Left lung (tissue), 10 donors: ENCODE results near the gene NPDC1. TPM values are rescaled to one million over a fixed set of nuclear protein-coding genes. Genes with fewer than 3 reads are reported as not detected.

Experiments
- ATAC-seq: fragments of 200-7000 bp; cut with Tn5 transposase; one replicate; pipeline ENCODE4 v1.9.1; 2020; ENCODE audit warnings: moderate library complexity
- DNase-seq, 4 donors: peaks; one replicate each; pipeline ENCODE4 v3.0.0-alpha.2; 2013 to 2020
- H3K27ac ChIP-seq, 2 donors: fragments of 200-600 bp; sonication (generic) in 1 of 2; one replicate each; pipeline versions ENCODE4 v1.5.0 to v1.8.0; 2020 to 2021
- H3K27me3 ChIP-seq, 2 donors: fragments of 200-600 bp; sonication (generic) in 1 of 2; one replicate each; pipeline versions ENCODE4 v1.5.0 to v1.8.0; 2020 to 2021
- H3K36me3 ChIP-seq, 2 donors: fragments of 200-600 bp; sonication (generic) in 1 of 2; one replicate each; pipeline versions ENCODE4 v1.5.0 to v1.8.0; 2020 to 2021
- H3K4me1 ChIP-seq, 2 donors: fragments of 200-600 bp; one replicate each; pipeline ENCODE4 v1.8.0; 2021
- H3K4me3 ChIP-seq, 2 donors: fragments of 200-600 bp; sonication (generic) in 1 of 2; one replicate each; pipeline versions ENCODE4 v1.5.0 to v1.8.0; 2020 to 2021; ENCODE audit warnings: mild to moderate bottlenecking in 1 of 2
- H3K9me3 ChIP-seq, 2 donors: fragments of 200-600 bp; sonication (generic) in 1 of 2; one replicate each; pipeline versions ENCODE4 v1.5.0 to v1.8.0; 2020 to 2021
- CTCF ChIP-seq, 2 donors: fragments of 200-600 bp; sonication (generic) in 1 of 2; IDR thresholded peaks; one replicate each; pipeline versions ENCODE4 v1.5.0 to v1.8.0; 2021; ENCODE audit warnings: antibody characterized with exemption in 2 of 2
- intact Hi-C, 2 donors: fragments of 100-400 bp; cut with DNase I; formaldehyde crosslinking; loops; one replicate each; pipeline versions ENCODE4 v1.11.2 to v1.14.2; 2022
- polyA plus RNA-seq, 6 donors: library from polyadenylated mRNA; unstranded; fragments of 120-200 nt; gene quantifications; one replicate each; pipeline ENCODE4 v1.2.1, GENCODE V29; 2013; ENCODE audit not compliant: insufficient read length in 6 of 6
- total RNA-seq, 2 donors: library from RNA; stranded (reverse); fragmentation: NEBNext Ultra II Directional; extraction: Animal tissue kit (Norgen Biotek cat#: 25700); gene quantifications; one replicate each; pipeline ENCODE4 v1.2.1, GENCODE V29; 2021
- donor health status: DM: no; HTN: yes; CAD: no.
- donor health status: DM: no; HTN: no; CAD: no.

Gene NPDC1
- total and polyA plus RNA-seq, 8 donors: 24.4 to 105 (median 31.7) TPM

- no peak for TF ChIP-seq CTCF (IDR thresholded peaks at IDR 0.05)
- no peak overlapping the region for H3K4me3 ChIP-seq
- H3K4me1 ChIP-seq: no peaks in the 10 kb centered on the region
- H3K9me3 ChIP-seq: no peaks in the 10 kb centered on the region
- H3K27ac ChIP-seq: no peak overlapping the region
- H3K36me3 ChIP-seq: peaks cover 0 to 88% of the 10 kb centered on the region in 2 donors
- H3K27me3 ChIP-seq: no peaks in the 10 kb centered on the region
- intact Hi-C loops: no loop called here
- DNase-seq (no peak), ATAC-seq (no peak)
Measured at GRCh38 chr9:137012694-137013570, 33.0 kb downstream of the NPDC1 start.

GRCh38 chr9:137011907-137012675 lies 33.9 kb downstream of the NPDC1 start:
- Histone ChIP-seq H3K4me3 (no peak overlapping the region), H3K27me3 (no peaks in the 10 kb centered on the region), H3K9me3 (no peaks in the 10 kb centered on the region), H3K4me1 (no peaks in the 10 kb centered on the region), H3K36me3 (peaks cover 0 to 80% of the 10 kb centered on the region in 2 donors), H3K27ac (no peak overlapping the region)
- DNase-seq (no peak), ATAC-seq (no peak)
- intact Hi-C loops: no loop called here
- TF ChIP-seq CTCF (IDR thresholded peaks at IDR 0.05): no peak

- intact Hi-C loops: no loop called here
- ATAC-seq (no peak), DNase-seq (no peak)
- Histone ChIP-seq H3K36me3 (peaks cover 0 to 71% of the 10 kb centered on the region in 2 donors), H3K27ac (no peak overlapping the region), H3K27me3 (no peaks in the 10 kb centered on the region), H3K4me1 (no peaks in the 10 kb centered on the region), H3K4me3 (no peak overlapping the region), H3K9me3 (no peaks in the 10 kb centered on the region)
- no peak for TF ChIP-seq CTCF (IDR thresholded peaks at IDR 0.05)
Measured at GRCh38 chr9:137011156-137011555, 34.8 kb downstream of the NPDC1 start.

- H3K27me3 ChIP-seq: no peaks in the 10 kb centered on the region
- peaks cover 0 to 61% of the 10 kb centered on the region in 2 donors for H3K36me3 ChIP-seq
- no peak for DNase-seq
- H3K9me3 ChIP-seq: peaks cover 0 to 3% of the 10 kb centered on the region in 2 donors
- intact Hi-C loops: no loop called here
- no peak for ATAC-seq
- H3K4me1 ChIP-seq: no peaks in the 10 kb centered on the region
- no peak overlapping the region for H3K4me3 ChIP-seq
- no peak for TF ChIP-seq CTCF (IDR thresholded peaks at IDR 0.05)
- no peak overlapping the region for H3K27ac ChIP-seq
Measured at GRCh38 chr9:137009938-137010732, 35.8 kb downstream of the NPDC1 start.
